HG03097 (cell line): Measurements from ENCODE around the gene AMIGO1.
A peak's percentile ranks its signal among the peaks of the same experiment; 100 is the strongest.

ENCODE experiments used
- ATAC-seq: cut with Tn5 transposase; IDR thresholded peaks from one replicate; pipeline ENCODE4 v1.9.1; 2021; ENCODE audit not compliant: unreplicated experiment, low FRiP score

The AMIGO1 gene

GRCh38 chr1:109508001-109508872, 1.3 kb downstream of the AMIGO1 start:
- no peak for ATAC-seq

- ATAC-seq, result no peak
These were observed 4.6 kb downstream of the AMIGO1 start for GRCh38 chr1:109504974-109505373.

GRCh38 chr1:109503935-109504334, 5.6 kb downstream of the AMIGO1 start:
- no peak for ATAC-seq

- ATAC-seq, result no peak
These were observed 7.1 kb downstream of the AMIGO1 start for GRCh38 chr1:109502364-109502851.

GRCh38 chr1:109501644-109502363, 7.7 kb downstream of the AMIGO1 start:
- no peak for ATAC-seq

- ATAC-seq, result no peak
These were observed 8.6 kb downstream of the AMIGO1 start for GRCh38 chr1:109500941-109501381.

- ATAC-seq, result no peak
These were observed 9.6 kb downstream of the AMIGO1 start for GRCh38 chr1:109499661-109500536.

GRCh38 chr1:109499081-109499480, 10.4 kb downstream of the AMIGO1 start:
- no peak for ATAC-seq

GRCh38 chr1:109498161-109498801, 11.2 kb downstream of the AMIGO1 start:
- ATAC-seq, result no peak

GRCh38 chr1:109497449-109498160, 11.9 kb downstream of the AMIGO1 start:
- ATAC-seq, result no peak

GRCh38 chr1:109495738-109496137, 13.8 kb downstream of the AMIGO1 start:
- ATAC-seq, result no peak

GRCh38 chr1:109493805-109494539, 15.6 kb downstream of the AMIGO1 start, which contains the start of gene CYB561D1:
Gene CYB561D1 (plus strand): TSS chr1:109494094. CDS start chr1:109494140, 46 bp downstream.
- peak; percentile 79 for ATAC-seq

GRCh38 chr1:109493227-109493626, 16.3 kb downstream of the AMIGO1 start:
- no peak for ATAC-seq

- no peak for ATAC-seq
These were observed 16.7 kb downstream of the AMIGO1 start for GRCh38 chr1:109492779-109493178.

GRCh38 chr1:109491372-109491771, 18.2 kb downstream of the AMIGO1 start:
- ATAC-seq, result no peak

GRCh38 chr1:109490934-109491302, 18.6 kb downstream of the AMIGO1 start:
- no peak for ATAC-seq

GRCh38 chr1:109490029-109490933, 19.2 kb downstream of the AMIGO1 start:
- ATAC-seq, result no peak

GRCh38 chr1:109488696-109489095, 20.8 kb downstream of the AMIGO1 start:
- no peak for ATAC-seq
